Endothelial cell of umbilical vein (primary cell): ENCODE results near the gene MCC. TPM values are rescaled to one million over a fixed set of nuclear protein-coding genes. Genes with fewer than 3 reads are reported as not detected.
A peak's percentile ranks its signal among the peaks of the same experiment; 100 is the strongest.

Experiments used
- BruUV-seq: library from RNA; stranded (reverse); fragments of 400-500 nt; replicated peaks from 2 replicates; lab custom pipeline; 2021; lab: Mats Ljungman, UMichigan
- CTCF ChIA-PET: fragments of 300-600, 350-600 bp; sonication (Branson Sonifier 250); formaldehyde crosslinking; loops from one replicate; lab custom pipeline; 2021; ENCODE audit warnings: antibody characterized with exemption, inconsistent platforms; lab: Charles Lee
- POLR2A ChIA-PET: fragments of 300-600, 350-600 bp; sonication (Branson Sonifier 250); formaldehyde crosslinking; loops from one replicate; lab custom pipeline; 2021; ENCODE audit warnings: antibody characterized with exemption, inconsistent platforms; lab: Charles Lee
- DNase-seq: peaks from one replicate; pipeline ENCODE4 v3.0.0-alpha.2; 2011; ENCODE audit warnings: low read depth, low spot score
- FAIRE-seq: peaks from 2 replicates; lab custom pipeline; 2011; peaks lifted over from hg19 to GRCh38; lab: Jason Lieb, UNC
- H2AFZ ChIP-seq: 2 replicates; pipeline ENCODE4 v1.6.0; 2012; ENCODE audit warnings: low read depth, low read length, control low read depth, inconsistent platforms
- H3K27ac ChIP-seq: 2 replicates; pipeline ENCODE4 v1.5.1; 2011; ENCODE audit warnings: low read depth, mild to moderate bottlenecking, control low read depth, low read length, moderate library complexity; ENCODE audit not compliant: insufficient read depth
- H3K27me3 ChIP-seq, 2 experiments: 2 replicates each; pipeline versions ENCODE4 v1.6.0 to v1.6.1; 2011; ENCODE audit warnings: low read length in 2 of 2, mixed read lengths in 1 of 2; ENCODE audit not compliant: control insufficient read depth in 2 of 2, insufficient read depth in 2 of 2
- H3K36me3 ChIP-seq, 2 experiments: 2 replicates in 1 of 2; 3 replicates in 1 of 2; pipeline ENCODE4 v1.5.1; 2011; ENCODE audit warnings: low read length in 2 of 2, mild to moderate bottlenecking in 1 of 2, moderate library complexity in 1 of 2; ENCODE audit not compliant: control insufficient read depth in 2 of 2, insufficient read depth in 2 of 2; ENCODE audit errors: extremely low read depth in 1 of 2
- H3K4me1 ChIP-seq: 3 replicates; pipeline ENCODE4 v1.5.1; 2011; ENCODE audit warnings: mild to moderate bottlenecking, low read length; ENCODE audit not compliant: control insufficient read depth, insufficient read depth; ENCODE audit errors: extremely low read depth
- H3K4me2 ChIP-seq: 2 replicates; pipeline ENCODE4 v1.6.1; 2011; ENCODE audit warnings: low read length, control low read depth, mixed read lengths; ENCODE audit not compliant: insufficient read depth
- H3K4me3 ChIP-seq, 3 experiments: fragments of 200-600 bp in 1 of 3; sonication (generic), shearing (Covaris generic) in 1 of 3; replicated peaks in 1 of 3; 2 replicates each; pipeline ENCODE4 v1.5.1; 2011 to 2016; ENCODE audit warnings: control low read depth in 3 of 3, low read length in 3 of 3, mild to moderate bottlenecking in 2 of 3, inconsistent platforms in 1 of 3, low read depth in 1 of 3, moderate library complexity in 1 of 3; ENCODE audit not compliant: insufficient read depth in 1 of 3
- H3K79me2 ChIP-seq: 2 replicates; pipeline ENCODE4 v1.6.0; 2012; ENCODE audit warnings: low read length, inconsistent platforms; ENCODE audit not compliant: control insufficient read depth, insufficient read depth
- H3K9ac ChIP-seq: replicated peaks from 2 replicates; pipeline ENCODE3; 2011; ENCODE audit warnings: low read length, control low read depth; ENCODE audit not compliant: insufficient read depth; ENCODE audit errors: extremely low read depth
- H3K9me1 ChIP-seq: replicated peaks from 3 replicates; pipeline ENCODE4 v1.6.0; 2011; ENCODE audit warnings: mild to moderate bottlenecking, low read length; ENCODE audit not compliant: control insufficient read depth, insufficient read depth; ENCODE audit errors: extremely low read depth
- H3K9me3 ChIP-seq: replicated peaks from 2 replicates; pipeline ENCODE4 v1.5.1; 2012; ENCODE audit warnings: low read length, inconsistent platforms; ENCODE audit not compliant: control insufficient read depth, insufficient read depth
- H4K20me1 ChIP-seq: replicated peaks from 2 replicates; pipeline ENCODE3; 2011; ENCODE audit warnings: mild to moderate bottlenecking, low read length; ENCODE audit not compliant: control insufficient read depth, insufficient read depth; ENCODE audit errors: extremely low read depth
- EZH2 ChIP-seq: IDR thresholded peaks from 2 replicates; pipeline ENCODE4 v1.6.1; 2012; ENCODE audit warnings: borderline replicate concordance, low read depth, mild to moderate bottlenecking, moderate library complexity, low read length, inconsistent platforms; ENCODE audit not compliant: severe bottlenecking
- FOS ChIP-seq: IDR thresholded peaks from 2 replicates; pipeline ENCODE4 v1.6.1; 2011; ENCODE audit warnings: mild to moderate bottlenecking, low read length, moderate library complexity, borderline replicate concordance; ENCODE audit not compliant: insufficient read depth
- GATA2 ChIP-seq: IDR thresholded peaks from 2 replicates; pipeline ENCODE4 v1.7.0; 2011; ENCODE audit warnings: low read depth, mild to moderate bottlenecking, moderate library complexity, mixed read lengths, low read length; ENCODE audit not compliant: insufficient read length, insufficient read depth
- JUN ChIP-seq: IDR thresholded peaks from 2 replicates; pipeline ENCODE4 v1.6.1; 2011; ENCODE audit warnings: borderline replicate concordance, low read depth; ENCODE audit not compliant: insufficient read length, insufficient read depth
- MAX ChIP-seq: IDR thresholded peaks from 2 replicates; pipeline ENCODE4 v1.6.1; 2011; ENCODE audit not compliant: insufficient read depth, insufficient read length
- MYC ChIP-seq: IDR thresholded peaks from one replicate; pipeline ENCODE4 v1.6.1; 2011; ENCODE audit warnings: mild to moderate bottlenecking, low read depth, low read length
- POLR2A ChIP-seq: IDR thresholded peaks from 2 replicates; pipeline ENCODE4 v1.6.1; 2012; ENCODE audit warnings: low read depth, mild to moderate bottlenecking, control low read depth, low read length
- POLR2AphosphoS5 ChIP-seq: IDR thresholded peaks from 2 replicates; pipeline ENCODE4 v1.6.1; 2012; ENCODE audit warnings: low read depth, mild to moderate bottlenecking, control low read depth, low read length, moderate library complexity; ENCODE audit not compliant: insufficient read depth
- dilution Hi-C: fragments of 300-500 bp; cut with MboI; formaldehyde crosslinking; loops from one replicate; pipeline ENCODE4 v1.15.0; 2019; ENCODE audit warnings: low sequenced_read_pairs; ENCODE audit not compliant: extremely low pct_ligation_motif_present
- intact Hi-C: fragments of 100-400 bp; cut with micrococcal nuclease; formaldehyde crosslinking; loops from one replicate; pipeline ENCODE4 v1.10.0; 2022
- polyA plus RNA-seq, 4 experiments: library from polyadenylated mRNA; depleted of rRNA in 3 of 4; stranded (reverse) in 3 of 4; unstranded in 1 of 4; fragments of >200 nt; gene quantifications; 2 replicates each; pipeline versions ENCODE4 v1.2.1 to v1.2.3, GENCODE V29; 2011 to 2012; ENCODE audit warnings: missing spikeins in 1 of 4
- total RNA-seq: library from RNA; stranded (reverse); gene quantifications from 2 replicates; pipeline ENCODE4 v1.2.3, GENCODE V29; 2021
- TF ChIP-seq, protein P1 (sequence below), 2 donors: IDR thresholded peaks; 1 replicate in 1 of 2; 2 replicates in 1 of 2; pipeline ENCODE4 v1.5.1; 2011; ENCODE audit warnings: low read length in 2 of 2, mild to moderate bottlenecking in 2 of 2, moderate library complexity in 2 of 2, control low read depth in 1 of 2, inconsistent platforms in 1 of 2, low read depth in 1 of 2; ENCODE audit not compliant: insufficient read depth in 1 of 2; ENCODE audit errors: extremely low read depth in 1 of 2

The MCC gene
- total and polyA plus RNA-seq, 2 donors (not counting 3 experiments of a cell fraction or from before 2014, with no cell fraction given), result 6.9 to 27.5 TPM

DNA sequence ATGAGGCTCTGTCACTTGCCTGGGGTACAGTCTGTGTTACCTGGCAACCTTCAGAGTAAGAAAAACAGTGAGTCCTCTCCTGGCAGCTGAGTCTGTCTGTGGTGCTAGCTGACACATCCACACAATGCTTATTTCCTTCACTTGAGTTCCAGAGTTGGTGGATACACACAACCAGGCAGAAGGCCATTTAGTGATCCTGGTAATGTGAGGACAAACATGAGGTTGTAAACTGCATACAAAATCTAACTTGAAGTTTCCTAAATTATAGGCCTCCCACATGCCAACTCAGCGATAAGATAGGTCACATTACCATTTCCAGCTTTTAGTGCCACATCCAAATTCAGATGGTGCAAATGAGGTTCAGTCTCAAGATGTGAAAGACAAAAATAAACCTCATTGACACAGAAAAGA lies 386.1 kb downstream of the MCC start:
- H3K4me3 ChIP-seq, result no peak overlapping the region
- dilution Hi-C loops, result no loop called here
- no peaks in the 10 kb centered on the region for H3K79me2 ChIP-seq
- H3K4me1 ChIP-seq, result no peaks in the 10 kb centered on the region
- ChIA-PET CTCF (no interaction called here), POLR2A (no interaction called here)
- H3K36me3 ChIP-seq, result no peaks in the 10 kb centered on the region
- BruUV-seq, result no TSS peak
- H4K20me1 ChIP-seq, result no peaks in the 10 kb centered on the region
- H2AFZ ChIP-seq, result no peak overlapping the region
- no peaks in the 10 kb centered on the region for H3K9me3 ChIP-seq
- H3K9me1 ChIP-seq, result no peaks in the 10 kb centered on the region
- DNase-seq (no peak), FAIRE-seq (peak; percentile 56)
- no peak for TF ChIP-seq POLR2AphosphoS5
- no peak for TF ChIP-seq MYC
- TF ChIP-seq, protein P1, sequence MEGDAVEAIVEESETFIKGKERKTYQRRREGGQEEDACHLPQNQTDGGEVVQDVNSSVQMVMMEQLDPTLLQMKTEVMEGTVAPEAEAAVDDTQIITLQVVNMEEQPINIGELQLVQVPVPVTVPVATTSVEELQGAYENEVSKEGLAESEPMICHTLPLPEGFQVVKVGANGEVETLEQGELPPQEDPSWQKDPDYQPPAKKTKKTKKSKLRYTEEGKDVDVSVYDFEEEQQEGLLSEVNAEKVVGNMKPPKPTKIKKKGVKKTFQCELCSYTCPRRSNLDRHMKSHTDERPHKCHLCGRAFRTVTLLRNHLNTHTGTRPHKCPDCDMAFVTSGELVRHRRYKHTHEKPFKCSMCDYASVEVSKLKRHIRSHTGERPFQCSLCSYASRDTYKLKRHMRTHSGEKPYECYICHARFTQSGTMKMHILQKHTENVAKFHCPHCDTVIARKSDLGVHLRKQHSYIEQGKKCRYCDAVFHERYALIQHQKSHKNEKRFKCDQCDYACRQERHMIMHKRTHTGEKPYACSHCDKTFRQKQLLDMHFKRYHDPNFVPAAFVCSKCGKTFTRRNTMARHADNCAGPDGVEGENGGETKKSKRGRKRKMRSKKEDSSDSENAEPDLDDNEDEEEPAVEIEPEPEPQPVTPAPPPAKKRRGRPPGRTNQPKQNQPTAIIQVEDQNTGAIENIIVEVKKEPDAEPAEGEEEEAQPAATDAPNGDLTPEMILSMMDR (IDR thresholded peaks at IDR 0.05; ENCODE audit: extremely low read depth in 1 of 2, insufficient read depth in 1 of 2, low read depth in 1 of 2, low read length in 2 of 2), result no peak
- no peak for TF ChIP-seq MAX
- TF ChIP-seq POLR2A, result no peak
- TF ChIP-seq JUN, result no peak
- no peaks in the 10 kb centered on the region for H3K27me3 ChIP-seq
- H3K27ac ChIP-seq, result no peak overlapping the region
- no peak overlapping the region for H3K9ac ChIP-seq
- intact Hi-C loops, result no loop called here
- no peak overlapping the region for H3K4me2 ChIP-seq

DNA sequence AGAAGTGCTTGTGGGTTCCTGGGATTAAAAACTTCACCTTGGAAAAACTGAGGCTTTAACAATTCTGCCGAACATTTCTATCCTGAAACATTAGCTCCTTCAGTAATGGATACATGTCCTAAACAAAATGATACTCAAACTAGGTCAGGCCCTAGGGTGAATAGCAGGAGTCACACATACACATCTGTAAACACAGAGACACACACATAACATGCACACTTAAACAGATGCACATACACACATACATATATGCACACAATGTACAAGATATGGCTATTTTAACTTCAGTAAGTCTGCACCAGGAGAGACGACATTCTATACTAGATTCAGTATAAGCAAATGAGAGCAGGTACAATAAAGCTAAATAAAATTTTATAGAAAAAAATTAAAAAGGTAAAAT lies 387.3 kb downstream of the MCC start:
- Histone ChIP-seq H3K27me3 (no peaks in the 10 kb centered on the region), H3K4me1 (no peaks in the 10 kb centered on the region), H3K79me2 (no peaks in the 10 kb centered on the region), H3K36me3 (no peaks in the 10 kb centered on the region), H2AFZ (no peak overlapping the region), H3K9me3 (no peaks in the 10 kb centered on the region), H3K4me3 (no peak overlapping the region), H3K9ac (no peak overlapping the region), H3K4me2 (no peak overlapping the region), H3K9me1 (no peaks in the 10 kb centered on the region), H4K20me1 (no peaks in the 10 kb centered on the region), H3K27ac (no peak overlapping the region)
- no TSS peak for BruUV-seq
- CTCF ChIA-PET, result interaction anchor here (1.0 kb wide), 1 partner anchor 105 kb away, joined by 3 read pairs; no protein-coding TSS in a partner anchor
- FAIRE-seq, result no peak
- POLR2A ChIA-PET, result interaction anchor here (0.7 kb wide), 1 partner anchor 41 kb away, joined by 3 read pairs; no protein-coding TSS in a partner anchor
- intact Hi-C loops (no loop called here), dilution Hi-C loops (no loop called here)
- DNase-seq, result no peak
- TF ChIP-seq, protein P1 (IDR thresholded peaks at IDR 0.05; ENCODE audit: extremely low read depth in 1 of 2, insufficient read depth in 1 of 2, low read depth in 1 of 2, low read length in 2 of 2), result no peak
- no peak for TF ChIP-seq GATA2
- no peak for TF ChIP-seq EZH2
- no peak for TF ChIP-seq POLR2AphosphoS5
- TF ChIP-seq FOS, result no peak
- TF ChIP-seq MAX, result no peak
- TF ChIP-seq MYC, result no peak
- no peak for TF ChIP-seq JUN
- TF ChIP-seq POLR2A, result no peak
